Stimulated activated CD8-positive, alpha-beta memory T cell treated with anti-CD3 and anti-CD28 coated beads, Interleukin-2, amount 100 ng/mL, for 1 hour (primary cell): ENCODE measurements around the gene APELA.
"Not testable (repeated sequence)": the region's sequence is repeated elsewhere in the genome, so short reads cannot be mapped to it uniquely, and the experiment has no call there.

Experiments
- DNase-seq, 2 donors: peaks; one replicate each; pipeline ENCODE4 v3.0.0-alpha.2; 2020; ENCODE audit warnings: low read depth in 2 of 2

The APELA gene, protein sequence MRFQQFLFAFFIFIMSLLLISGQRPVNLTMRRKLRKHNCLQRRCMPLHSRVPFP

GRCh38 chr4:164876700-164877324 is at the start of gene APELA:
Gene APELA, plus strand, starts transcription at chr4:164877178. Its CDS starts 154 bp downstream, at chr4:164877332.
- DNase-seq: no peak

GRCh38 chr4:164828955-164829354 is 48.0 kb upstream of the APELA start:
- no peak for DNase-seq

DNA sequence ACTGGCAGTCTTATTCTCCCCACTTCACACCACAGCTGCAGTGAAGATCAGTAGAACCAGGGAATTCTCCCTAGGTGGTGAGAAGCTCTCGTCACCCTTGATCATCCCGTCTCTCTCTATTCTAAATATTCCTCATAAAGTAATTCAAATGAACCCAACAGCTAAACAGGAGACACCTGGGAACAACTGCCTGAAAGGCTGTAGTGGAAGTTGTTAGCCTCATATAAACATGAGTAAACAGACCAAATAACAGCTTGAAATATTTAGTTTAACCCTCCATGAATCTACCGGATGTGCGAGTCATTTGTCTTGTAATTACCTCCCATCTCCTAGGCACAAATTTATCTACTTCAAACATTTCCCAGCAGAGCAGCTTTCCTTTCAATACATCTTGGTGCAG is 30.4 kb upstream of the APELA start:
- DNase-seq: no peak

GRCh38 chr4:164847016-164847415 is 30.0 kb upstream of the APELA start:
- DNase-seq: no peak

GRCh38 chr4:164847967-164848649 is 28.9 kb upstream of the APELA start:
- no peak for DNase-seq

DNA sequence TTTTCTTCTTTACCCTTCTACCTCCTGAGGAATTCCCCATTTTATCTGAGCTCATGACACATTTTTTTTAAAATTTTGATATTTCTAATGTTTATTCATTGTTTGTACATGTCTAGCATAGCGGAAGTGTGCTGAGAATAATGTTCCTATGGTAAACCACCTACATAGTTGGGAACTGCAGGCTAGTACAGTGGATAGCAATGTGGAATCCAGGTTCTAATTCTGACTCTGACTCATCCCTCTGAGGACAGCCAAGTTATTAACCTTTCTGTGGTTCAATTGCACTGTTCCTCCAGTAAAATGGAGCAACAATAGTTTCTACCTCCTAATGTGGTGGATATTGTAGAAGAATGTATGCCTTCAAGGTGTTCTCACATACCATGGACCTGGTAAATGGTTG is 20.6 kb upstream of the APELA start:
- DNase-seq: no peak

GRCh38 chr4:164866817-164867490 is 10.0 kb upstream of the APELA start:
- no peak for DNase-seq

DNA sequence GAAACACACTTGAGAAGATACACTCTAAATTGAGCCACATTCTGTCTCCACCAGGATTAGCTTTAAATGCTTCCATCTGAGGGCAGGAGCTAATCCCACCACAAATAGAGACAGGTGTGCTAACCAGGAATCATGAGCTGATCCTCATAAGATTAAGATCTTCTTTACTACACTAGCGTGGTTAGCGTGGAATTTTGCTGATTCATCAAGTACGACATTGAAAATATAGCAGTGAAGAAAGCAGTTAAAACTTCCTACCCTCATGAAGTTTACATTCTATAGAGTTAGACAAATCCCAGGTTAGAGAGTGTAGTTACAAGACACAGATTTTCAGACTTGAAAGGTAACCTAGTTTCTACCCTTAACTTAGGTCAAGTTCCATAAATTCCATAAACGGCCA is 5.3 kb upstream of the APELA start:
- no peak for DNase-seq

- no peak for DNase-seq
These were observed 4.5 kb upstream of the APELA start for GRCh38 chr4:164872481-164872880.

DNA sequence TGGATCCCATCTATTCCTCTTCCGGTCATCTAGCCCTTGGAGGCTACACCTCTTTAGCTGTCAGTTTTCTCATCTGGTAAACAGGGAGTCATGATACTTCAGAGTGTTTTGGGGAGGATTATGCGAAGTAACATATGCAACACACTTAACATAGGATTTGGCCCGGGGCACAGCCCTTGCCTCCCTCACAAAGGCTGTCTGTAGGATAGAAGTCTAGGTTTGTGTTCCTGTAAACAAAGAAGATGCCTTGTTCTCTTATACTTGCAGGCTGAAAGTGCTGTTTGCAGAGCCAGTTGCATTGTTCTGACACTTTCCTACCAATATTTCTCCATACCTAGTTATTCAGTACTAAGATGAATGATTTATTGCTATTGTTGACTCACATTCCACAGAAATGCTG is 2.2 kb upstream of the APELA start:
- no peak for DNase-seq

GRCh38 chr4:164880489-164881262 is 3.7 kb downstream of the APELA start:
- DNase-seq: no peak

DNA sequence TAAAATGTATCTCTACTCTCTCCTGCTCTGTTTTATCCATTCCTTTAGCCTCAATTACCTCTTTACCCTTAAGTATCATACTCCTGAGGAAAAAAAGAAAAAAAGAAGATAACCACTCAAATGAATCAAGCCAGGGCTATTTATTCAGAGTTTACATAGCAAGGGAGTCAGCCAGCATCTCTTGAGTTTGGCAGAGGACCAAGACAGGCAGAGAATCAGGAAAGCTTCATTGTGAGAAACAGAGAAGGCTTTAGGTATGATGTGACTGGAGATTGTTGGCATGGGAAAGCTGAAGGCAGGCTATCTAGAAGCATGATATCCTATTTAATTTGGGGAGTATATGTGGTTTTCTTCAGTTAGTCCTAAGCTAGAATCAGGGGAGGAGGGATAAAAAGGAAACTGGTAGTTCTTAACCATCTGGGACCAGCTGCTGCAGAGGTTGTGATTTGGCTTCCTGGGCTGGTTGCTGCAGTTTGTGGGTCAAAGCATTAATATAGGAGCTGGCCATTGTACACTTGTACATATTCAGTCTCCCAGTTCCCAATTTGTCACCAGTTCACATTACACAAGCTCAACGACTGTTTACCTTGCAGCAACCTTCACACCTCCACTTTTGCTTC is 11.2 kb downstream of the APELA start:
- no peak for DNase-seq

DNA sequence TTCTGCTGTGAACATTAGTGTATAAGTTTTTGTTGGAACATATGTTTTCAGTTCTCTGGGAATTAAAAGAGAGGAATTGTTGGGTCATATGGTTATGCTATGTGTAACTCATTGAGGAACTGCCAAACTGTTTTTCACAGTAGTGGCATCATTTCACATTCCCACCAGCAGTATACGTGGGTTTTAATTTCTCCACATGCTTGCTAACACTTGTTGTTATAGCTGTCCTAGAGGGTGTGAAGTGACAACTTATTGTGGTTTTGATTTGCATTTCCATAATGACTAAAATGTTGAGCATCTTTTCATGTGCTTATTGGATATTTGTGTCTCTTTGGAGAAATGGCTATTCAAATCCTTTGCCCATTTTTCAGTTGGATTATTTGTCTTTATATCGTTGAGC is 13.7 kb downstream of the APELA start:
- no peak for DNase-seq

- no peak for DNase-seq
These were observed 15.0 kb downstream of the APELA start for GRCh38 chr4:164892018-164892417.

- no peak for DNase-seq
These were observed 17.7 kb downstream of the APELA start for GRCh38 chr4:164894702-164895101.

GRCh38 chr4:164902608-164903007 is 25.6 kb downstream of the APELA start:
- no peak for DNase-seq

DNA sequence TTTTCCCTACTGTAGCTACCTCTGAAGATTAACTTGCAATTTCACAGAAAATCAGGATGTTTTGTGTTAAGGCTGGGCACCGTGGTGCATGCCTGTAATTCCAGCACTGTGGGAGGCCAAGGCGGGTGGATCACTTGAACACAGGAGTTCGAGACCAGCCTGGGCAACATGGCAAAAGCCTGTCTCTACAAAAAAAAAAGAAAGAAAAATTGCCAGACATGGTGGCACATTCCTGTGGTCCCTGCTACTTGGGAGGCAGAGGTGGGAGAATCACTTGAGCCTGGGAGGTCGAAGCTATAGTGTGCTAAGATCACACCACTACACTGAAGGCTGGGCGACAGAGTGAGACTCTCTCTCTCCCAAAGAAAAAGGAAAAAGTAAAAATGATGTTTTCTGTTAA is 27.4 kb downstream of the APELA start:
- DNase-seq: no peak

- no peak for DNase-seq
These were observed 28.0 kb downstream of the APELA start for GRCh38 chr4:164904941-164905340.

GRCh38 chr4:164906368-164906767 is 29.4 kb downstream of the APELA start:
- no peak for DNase-seq

- DNase-seq: not testable (repeated sequence)
These were observed 36.5 kb downstream of the APELA start for GRCh38 chr4:164913506-164913905.

GRCh38 chr4:164918956-164919355 is 42.0 kb downstream of the APELA start:
- DNase-seq: no peak
